HG02642 (cell line): ENCODE data around the gene CDC42BPA.
"Not testable (repeated sequence)": the region's sequence is repeated elsewhere in the genome, so short reads cannot be mapped to it uniquely, and the experiment has no call there.

Experiments used
- ATAC-seq: cut with Tn5 transposase; IDR thresholded peaks from one replicate; pipeline ENCODE4 v1.9.1; 2021; ENCODE audit warnings: mild to moderate bottlenecking; ENCODE audit not compliant: unreplicated experiment, poor library complexity

The CDC42BPA gene

DNA sequence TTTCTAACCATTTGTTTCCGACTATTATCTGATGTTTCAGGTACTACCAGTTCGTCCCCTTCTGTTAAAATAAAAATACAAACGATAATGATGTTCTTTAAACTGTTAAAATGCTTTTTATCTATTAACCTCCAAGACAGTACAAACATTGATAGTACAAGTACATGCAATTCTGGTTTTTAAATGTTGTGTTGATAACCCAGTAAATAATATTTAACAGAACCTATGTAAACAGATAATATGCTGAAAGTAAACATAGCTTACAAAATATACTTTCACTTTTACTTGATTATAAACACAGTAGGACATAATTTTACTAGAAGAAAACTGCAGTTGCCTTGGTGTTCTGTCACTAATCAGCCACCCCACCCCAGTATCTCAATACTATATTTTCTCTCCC lies 301.3 kb downstream of the CDC42BPA start:
- ATAC-seq, result no peak

DNA sequence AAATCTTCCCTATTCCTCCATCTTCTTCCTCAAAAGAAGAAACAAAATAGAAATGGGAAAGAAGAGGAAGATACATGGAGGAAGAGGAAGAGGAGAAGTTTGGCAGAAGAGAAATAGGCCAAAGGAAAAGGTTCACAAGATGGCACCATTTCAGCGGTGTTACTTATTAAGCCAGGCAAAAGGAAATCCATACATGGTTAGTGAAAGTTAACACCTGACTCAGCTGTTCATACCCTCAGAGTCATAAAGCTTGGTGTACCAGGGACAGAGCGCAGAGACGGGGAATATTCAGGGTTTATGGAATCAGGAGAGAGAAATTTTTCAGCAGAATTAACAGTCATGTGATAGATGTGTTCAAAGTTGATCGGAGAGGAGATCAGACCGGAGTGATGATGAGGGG lies 307.6 kb downstream of the CDC42BPA start:
- no peak for ATAC-seq

DNA sequence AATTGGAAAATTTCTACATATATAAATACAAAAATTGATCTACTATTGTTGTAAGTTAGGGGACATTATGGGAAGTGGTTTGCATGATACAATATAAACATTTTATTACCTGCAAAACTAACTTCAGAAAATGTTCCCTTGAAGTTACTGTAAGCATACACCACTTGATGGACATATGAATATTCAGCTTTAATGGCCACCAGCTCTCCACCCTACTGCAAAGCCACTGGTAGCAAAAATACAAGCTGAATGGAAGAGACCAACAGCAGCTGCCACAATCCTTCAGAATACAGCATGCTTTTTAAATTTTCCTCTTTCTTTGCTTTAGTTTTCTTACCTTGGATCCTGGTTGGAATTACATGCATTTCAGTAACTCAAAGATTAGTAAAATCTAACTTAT lies 308.4 kb downstream of the CDC42BPA start:
- no peak for ATAC-seq

DNA sequence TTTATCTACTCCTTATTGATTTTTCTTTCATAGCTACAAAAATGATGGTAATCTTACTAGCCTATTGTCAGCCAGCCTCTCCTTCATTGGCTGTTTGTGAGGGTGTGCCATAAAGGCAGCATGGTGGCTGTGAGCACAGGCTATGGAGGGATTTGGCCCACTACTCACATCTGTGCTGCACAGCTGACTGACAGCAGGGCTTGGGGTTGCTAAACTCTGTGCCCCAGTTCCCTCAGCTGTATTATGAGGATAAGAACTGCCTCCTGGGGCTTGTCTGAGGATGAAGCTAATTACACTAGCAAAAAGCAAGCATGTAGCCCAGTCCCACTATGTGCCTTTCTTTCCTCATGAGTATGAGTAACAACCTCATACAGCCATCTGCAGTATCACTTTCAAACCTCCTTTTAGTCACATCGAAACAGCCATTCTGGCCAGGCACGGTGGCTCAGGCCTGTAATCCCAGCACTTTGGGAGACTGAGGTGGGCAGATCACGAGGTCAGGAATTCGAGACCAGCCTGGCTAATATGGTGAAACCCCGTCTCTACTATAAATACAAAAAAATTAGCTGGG lies 312.0 kb downstream of the CDC42BPA start:
- ATAC-seq, result no peak

DNA sequence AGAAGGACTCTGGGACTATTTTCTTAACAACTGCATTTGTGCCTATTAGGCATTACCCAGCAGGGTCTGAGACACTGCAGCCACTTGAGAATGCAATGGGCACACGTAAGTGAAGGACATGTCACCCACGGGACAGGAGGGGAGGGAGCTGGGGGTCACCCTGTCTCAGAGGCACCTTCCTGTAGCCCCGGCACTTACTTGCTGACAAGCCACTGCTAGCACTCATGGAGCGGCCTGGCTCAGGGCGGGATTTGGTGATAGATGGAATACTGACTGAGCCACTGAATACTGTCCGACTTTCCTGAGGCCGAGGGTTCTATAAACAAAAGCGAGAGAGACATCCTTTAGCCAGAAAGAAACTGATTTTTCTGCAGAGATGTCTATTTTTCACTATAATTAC lies 313.5 kb downstream of the CDC42BPA start:
- no peak for ATAC-seq

DNA sequence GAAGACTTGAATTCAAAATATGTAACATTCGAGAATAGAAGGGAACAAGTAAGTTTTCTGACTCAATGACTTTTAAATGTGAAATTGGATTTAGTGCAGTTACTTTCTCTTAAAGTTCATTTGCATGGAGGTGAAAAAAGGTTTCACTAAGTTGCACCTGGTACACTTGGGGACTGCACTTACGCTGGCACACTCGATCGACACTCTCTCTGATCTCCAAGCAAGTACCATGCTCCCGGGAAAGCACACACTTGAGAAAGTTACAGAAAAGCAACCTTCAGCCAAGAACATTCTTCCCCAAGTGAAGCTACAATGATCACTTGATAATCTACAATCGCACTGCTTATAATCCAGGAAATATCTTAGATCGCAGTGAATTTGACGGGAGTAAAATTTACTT lies 315.1 kb downstream of the CDC42BPA start:
- no peak for ATAC-seq

DNA sequence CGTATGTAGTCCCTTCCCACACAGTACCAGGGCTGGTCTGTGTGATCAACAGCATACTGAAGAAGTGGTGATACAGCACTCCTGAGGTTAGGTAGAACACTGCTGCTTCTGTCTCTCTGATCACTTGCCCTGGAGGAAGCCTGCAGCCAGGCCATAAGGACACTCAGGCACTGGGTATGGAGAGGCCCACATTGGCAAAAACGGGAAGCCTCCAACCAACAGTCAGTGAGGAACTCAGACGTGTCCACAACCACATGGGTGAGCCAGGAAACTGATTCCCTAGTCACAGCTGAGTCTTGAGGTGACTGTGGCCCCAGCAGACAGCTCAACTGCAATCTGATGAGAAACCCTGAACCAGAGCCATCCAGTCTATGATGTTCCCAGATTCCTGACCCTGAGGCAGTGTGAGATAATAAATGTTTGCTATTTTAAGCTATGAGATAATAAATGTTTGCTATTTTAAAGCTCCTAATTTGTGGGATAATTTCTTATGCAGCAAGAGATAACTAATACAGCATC lies 315.7 kb downstream of the CDC42BPA start:
- ATAC-seq, result no peak

DNA sequence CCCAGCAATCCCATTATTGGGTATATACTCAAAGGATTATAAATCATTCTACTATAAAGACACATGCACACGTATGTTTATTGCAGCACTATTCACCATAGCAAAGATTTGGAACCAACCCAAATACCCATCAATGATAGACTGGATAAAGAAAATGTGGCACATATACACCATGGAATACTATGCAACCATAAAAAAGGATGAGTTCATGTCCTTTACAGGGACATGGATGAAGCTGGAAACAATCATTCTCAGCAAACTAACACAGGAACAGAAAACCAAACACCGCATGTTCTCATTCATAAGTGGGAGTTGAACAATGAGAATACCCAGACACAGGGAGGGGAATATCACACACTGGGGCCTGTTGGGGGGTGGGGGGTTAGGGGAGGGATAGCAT lies 318.7 kb downstream of the CDC42BPA start:
- ATAC-seq, result not testable (repeated sequence)

DNA sequence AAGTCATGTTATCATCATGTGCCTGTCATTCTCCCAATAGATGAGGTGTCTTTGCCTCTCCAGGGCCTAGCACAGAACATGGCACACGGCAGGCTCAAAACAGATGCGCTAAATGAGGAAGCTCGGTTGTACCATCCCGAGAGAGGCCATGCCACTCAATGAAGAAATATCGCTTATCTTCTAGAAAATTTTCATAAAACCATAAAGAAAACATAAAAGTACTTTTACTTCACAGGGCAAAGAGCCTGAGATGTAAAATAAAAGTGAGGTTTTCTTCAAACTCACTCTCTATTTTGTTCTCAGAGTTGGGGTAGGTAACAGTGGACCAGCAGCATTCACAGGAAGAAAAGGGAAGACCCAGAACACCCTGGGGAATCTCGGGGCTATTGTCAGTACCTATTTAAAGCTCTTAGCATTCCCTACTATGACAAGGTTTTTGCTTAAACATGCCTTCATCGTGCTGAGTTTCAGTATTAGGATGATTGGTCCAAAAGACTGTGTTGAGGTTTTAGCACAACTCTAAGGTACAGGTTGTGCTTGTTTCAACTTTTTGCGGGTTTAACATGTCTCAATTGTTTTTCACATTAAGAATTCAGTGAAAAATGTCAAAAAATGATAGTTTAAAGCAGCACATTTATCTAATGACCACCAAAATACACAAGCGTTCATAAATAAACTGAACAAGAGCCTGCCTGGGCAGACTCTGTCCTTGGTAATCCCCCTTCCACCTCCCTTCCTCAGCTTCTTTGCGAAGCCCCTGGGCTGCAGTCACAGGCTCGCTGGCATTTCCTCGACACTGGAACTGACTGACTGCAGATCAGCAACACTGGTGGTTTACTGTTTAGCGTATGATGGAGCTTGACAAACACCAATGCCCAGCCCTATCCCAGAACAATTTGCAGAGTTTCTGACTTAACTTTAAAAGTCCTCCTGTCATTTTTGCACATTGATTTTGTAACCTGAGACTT lies 322.6 kb downstream of the CDC42BPA start:
- peak; percentile 95 for ATAC-seq

DNA sequence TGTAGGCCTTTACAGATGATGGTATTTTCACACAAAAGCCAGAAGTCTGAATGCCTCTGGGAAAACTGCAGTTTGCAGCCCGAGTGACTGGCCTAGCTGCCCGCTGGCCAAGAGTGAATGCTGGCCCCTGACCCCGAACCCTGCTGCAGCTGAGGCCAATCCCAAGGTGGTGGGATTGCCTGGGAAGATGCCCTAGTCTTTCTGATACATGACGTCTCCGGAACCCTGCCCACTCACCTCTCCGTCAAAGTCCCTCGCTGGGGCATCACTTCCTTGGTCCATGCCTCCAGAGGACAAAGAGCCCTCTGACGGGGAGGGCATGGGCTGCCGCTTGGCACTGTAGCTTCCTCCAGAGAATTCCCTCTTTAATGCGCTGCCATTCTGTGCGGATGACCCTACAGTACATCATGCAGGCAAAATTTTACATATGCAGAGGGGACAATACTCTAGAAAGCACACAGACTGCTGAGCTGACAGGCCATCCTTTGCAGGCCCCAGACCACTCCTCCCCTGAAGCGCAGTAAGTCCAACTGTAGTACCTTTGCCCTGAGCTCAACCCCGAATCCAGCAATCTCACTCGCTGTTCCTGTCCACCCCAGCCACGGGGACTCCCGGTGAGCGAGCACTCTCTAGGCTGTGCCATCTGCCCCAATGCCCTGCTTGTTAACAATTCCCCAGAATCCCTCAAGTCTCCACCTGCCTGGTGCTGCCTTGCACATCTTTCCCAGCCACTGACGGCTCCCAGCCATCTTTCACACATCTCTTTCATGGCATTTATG lies 323.5 kb downstream of the CDC42BPA start:
- no peak for ATAC-seq

DNA sequence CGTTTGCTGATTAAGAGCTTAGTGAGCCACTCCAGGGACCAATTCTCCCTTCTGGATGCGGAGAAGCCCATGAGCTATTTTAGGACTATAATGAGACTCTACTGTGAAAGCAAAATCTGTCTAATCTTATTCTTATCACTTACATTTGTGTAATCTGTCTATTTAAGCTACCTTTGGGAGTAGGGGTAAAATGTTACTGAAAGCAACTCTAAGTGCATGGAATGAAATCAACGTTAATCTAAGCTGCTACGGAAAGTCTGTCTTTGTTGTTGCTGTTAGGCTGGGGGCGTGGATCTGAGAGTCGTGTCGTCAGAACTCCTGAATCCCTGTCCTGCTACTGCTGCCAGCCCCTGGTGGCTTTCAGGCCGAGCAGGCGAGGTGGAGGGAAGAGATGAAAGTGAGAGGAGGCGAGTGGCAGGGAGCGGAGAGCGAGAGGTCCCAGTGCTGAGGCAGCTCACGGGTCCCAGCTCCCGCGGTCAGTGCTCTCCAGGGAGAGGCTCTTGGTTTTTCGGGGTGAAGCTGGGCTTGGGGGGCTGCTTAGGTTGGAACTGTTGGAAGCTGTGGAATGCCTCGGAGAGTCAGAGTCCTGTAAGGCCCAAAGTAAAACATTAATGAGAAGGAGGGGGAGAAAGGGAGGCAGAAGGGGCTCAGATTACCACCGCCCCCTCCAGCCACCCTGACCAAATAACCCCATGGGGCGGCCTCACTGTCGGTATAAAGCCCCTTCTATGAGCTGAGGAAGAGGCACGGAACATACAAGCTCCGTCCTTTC lies 324.3 kb downstream of the CDC42BPA start:
- no peak for ATAC-seq

DNA sequence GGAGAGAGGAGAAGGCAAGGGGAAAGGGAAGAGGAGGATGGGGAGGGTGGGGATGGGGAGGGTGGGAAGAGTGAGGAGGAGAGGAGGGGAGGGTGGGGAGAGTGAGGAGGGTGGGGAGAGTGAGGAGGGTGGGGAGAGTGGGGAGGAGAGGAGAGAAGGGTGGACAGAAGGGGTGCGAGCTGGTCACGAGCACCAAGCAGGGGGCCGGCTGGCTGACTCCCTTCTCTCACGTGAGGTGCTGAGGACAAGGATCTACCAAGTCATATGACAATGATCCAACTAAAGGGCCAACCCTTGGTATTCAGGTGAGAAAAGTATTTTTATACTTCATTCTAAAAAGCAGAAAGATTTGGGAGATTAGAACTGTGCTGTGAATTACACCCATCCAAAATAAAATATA lies 326.4 kb downstream of the CDC42BPA start:
- ATAC-seq, result no peak

DNA sequence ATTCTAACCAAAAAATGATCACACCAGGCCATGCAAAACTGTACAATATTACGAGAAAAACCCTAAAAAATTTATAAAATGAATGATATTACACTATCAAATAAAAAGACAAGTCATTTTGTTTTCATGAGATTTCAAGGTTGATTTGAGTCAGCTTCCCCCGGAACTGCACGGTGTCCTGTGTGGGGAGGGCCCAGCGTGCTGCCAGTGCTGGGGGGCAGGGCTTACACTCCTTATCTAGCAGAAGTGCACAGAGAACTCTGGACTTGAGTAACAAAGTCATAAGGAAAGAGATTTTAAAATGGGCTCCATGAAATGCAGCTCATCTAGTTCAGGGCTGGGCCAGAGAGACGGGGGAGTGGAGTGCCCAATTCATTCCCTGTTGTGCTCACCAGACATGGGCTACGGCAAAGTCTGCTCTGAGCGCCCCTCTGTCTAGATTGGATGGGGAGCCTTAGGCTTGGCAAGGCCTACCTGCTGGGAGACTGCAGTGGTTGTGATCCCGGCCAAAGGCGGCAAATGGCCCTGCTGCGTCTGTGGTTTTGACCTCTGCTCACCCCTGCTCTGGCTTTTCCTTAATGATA lies 328.1 kb downstream of the CDC42BPA start:
- peak; percentile 75 for ATAC-seq

DNA sequence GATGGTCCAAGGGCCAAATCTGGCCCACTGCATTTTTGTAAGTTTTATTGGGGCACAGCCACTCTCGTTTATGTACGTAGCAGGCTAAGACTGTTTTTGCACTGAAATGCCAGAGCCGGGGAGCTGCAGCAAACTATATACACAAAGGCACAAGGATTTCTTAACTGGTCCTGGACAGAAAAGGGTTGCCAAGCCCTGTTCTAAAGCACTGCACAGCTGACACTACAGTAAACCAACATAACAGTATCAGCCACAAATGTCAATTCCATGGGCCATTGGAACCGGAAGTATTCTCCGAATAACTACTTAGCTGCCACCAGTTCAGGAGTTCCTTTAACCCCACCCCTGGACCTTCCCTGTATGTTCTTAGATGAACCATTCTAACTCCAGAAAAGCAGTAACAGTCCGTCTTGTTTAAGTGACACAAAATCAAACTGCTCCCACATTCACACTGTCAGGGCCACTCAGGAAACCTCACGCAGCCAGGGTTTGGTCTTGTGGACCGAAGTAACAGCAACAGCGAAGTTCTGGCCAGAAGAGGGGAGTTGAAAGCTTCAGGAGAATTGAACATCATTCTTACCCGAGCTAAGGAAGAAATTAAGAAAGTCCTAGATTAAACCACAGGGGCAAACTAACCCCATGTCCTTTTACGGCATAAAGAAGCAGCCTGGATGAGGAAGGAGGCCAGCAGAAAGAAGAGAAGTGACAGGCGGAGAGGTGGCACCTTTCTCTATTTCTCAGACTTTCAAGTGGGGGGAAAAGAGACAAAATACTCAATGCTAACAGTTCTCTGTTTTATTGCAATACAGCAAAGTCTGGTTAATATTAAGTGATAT lies 329.0 kb downstream of the CDC42BPA start:
- ATAC-seq, result no peak

DNA sequence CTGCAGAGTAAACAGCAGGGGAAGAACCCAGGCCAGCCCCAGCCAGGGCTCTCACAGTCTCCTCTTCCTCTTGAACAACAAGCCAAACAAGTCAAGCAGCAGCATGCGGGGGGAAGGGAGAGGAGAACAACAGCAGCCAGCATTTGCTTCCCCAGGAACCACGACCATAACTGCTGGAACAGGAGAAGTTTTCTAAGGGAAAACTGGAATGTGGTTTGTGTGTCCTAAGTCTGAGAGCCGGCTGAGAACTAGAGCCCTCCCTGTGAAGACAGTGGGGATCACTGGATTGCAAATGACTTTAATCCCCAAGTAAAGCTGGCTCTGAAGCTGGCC lies 330.0 kb downstream of the CDC42BPA start:
- ATAC-seq, result no peak

DNA sequence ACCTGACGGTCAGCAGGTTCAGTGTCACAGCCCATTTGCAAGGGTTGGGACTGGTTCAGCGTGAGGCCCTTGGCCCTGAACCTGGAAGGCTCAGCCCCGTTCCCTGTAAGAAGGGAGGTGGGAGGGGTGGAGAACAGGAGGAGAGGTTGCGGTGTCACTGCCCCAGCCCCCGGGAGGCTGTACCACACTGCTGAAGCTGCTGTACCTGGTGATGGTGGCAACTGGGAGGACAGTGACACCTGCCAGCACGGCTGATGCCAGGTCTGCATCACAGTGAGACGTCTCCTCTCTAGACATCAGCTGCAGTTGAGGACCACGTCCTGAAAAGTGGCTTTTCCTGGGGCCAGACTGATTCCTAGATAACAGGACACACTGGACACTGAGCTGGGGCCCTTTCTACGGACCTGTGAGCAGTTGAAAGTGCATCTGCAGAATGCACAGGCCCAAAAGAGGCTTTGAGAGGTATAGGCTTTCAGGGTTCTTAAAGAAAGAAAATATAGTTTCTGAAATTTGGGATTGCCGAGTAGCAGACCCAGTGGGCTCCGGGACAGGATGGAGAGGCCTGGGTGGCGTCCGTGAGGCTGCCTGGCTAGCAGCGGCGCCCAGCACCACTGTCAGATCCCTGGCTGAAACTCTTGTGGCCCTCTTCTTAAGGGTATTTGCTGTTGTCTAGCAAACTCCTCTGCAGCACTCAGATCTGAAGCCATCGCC lies 330.5 kb downstream of the CDC42BPA start:
- no peak for ATAC-seq

DNA sequence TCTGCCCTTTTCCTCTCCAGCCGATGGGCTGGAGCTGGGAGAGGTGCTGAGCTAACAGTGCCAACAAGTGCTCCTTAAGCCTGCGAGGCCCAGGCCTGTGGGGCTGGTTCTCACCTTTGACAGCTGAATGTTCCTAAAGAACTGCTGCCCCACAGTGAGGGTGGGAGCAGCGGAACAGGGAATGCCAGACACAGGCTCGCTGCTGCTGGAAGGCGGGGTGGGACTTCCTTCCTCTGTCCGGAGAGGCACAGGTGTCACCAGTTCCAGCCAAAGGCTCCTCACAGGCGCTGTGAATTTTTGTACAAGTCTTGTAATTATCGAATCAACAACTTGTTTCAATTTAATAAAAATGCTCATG lies 331.1 kb downstream of the CDC42BPA start:
- ATAC-seq, result no peak

DNA sequence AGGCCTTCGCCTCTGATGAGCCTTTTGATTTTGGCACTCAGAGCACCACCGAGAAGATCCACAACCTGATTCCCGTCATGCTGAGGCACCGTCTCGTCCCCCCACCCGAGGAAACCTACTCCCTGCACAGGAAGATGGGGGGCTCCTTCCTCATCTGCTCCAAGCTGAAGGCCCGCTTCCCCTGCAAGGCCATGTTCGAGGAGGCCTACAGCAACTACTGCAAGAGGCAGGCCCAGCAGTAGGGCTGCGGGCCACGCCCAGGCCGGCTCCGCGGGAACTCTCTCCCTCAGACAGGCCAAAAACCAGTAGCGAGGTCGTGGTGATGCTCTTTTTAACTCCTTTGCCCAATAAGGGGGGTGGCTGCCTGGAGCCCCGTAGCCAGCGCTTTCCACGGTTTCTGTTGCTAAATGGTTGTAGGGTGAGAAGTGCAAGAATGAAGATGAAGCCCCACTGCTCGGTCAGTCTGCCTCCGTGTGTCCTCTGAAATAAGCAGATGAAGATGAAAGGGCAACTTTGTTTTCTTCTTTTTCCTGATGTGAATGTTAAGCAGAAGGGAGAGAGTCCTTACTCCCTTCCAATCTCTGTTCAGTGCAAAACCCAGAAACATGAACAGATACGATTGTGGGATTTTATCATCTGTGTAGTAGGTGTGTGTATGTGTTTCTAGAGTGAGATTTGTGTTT lies 331.7 kb downstream of the CDC42BPA start:
- no peak for ATAC-seq
